Hematopoietic multipotent progenitor cell treated with erythropoietin and hydrocortisone succinate and interleukin-3 and kit ligand, for 15 days (in vitro differentiated cells): ENCODE results near the gene GBA2.
A peak's percentile ranks its signal among the peaks of the same experiment; 100 is the strongest.

Source experiments
- DNase-seq: peaks from one replicate; pipeline ENCODE4 v3.0.0-alpha.2; 2015; ENCODE audit warnings: low spot score

GBA2 gene

DNA sequence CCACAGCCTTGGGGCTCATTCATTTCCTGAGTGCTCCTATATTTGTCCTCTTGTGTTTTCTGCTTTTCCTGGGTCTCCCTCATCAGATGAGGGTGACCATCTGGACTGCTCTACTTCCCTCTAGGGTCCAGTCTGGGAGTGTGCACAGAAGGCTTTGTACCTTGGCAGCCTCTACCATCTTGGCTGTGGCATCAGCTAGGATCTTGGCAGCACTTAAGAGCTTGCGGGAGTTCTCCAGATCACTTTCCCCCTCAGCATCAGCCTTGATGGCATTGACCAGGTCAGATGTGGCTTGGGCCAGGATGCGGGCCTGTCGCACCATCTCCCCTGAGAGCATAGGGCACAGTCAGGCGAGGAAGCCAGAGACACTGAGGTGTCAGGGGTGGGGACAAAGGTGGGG is 32.8 kb downstream of the GBA2 start:
- DNase-seq: no peak

DNA sequence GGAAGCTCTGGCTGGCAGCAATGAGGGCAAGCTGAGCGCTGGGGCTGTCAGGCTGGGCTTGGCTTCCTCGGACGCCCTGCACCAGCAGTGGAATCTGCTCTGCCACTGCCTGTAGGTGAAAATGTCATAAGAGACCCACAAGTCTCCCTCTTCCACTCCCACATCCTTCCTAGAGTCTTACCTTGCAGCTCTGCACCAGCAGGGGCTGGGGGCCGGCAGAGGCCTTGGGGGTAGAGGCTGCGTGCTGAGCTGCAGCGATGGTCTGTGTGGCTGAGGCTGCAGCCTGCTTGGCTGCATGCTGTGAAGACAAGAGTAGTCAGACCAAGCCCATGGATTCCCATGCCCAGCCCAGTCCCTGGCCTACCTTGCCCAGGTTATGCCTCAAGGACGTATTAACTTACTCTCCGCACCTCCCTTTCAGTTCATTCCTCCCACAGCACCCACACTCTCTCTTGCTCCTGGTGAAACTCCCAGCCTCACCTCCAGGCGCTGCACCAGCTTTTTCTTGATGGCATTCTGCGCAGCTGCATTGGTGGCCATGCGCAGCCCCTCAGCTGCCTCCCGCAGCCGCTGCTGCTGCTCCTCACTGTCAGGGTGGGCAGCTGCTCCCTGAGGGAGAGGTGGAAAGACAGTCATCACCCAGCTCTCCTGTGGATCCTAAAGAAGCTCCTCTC is 34.3 kb downstream of the GBA2 start:
- DNase-seq: no peak

DNA sequence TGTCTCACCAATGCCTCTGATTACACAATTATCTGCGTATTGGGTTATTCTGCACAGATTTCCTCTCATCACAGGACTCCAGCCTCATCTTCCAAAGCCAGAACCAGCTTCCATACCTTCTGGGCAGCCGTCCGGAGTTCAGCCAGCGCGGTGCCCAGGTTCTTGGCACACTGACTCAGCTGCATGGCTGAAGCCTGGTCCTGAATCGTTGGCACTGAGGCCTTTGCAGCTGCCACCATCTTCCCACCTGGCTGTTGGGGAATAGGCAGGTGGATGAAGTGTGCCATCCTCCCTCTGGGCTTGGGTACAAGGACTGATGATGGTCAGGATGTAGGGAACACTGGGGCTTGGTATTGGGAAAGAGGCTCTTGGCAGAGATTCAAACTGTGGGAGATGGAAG is 34.9 kb downstream of the GBA2 start:
- DNase-seq: no peak

DNA sequence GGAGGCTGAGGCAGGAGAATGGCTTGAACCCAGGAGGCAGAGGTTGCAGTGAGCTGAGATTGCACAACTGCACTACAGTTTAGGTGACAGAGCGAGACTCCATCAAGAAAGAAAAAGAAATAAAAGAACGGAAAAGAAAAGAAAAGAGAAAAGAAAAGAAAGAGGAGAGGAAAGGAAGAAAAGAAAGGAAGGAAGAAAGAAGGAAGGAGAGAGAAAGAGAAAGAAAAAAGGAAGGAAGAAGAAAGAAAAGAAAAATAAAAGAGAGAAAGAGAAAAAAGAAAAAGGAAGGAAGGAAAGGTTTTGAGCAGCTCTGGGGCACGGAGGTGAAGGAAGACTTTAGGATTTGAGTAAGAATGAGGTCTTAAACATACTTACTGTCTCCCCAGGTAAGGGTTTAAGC is 35.5 kb downstream of the GBA2 start:
- DNase-seq: no peak

DNA sequence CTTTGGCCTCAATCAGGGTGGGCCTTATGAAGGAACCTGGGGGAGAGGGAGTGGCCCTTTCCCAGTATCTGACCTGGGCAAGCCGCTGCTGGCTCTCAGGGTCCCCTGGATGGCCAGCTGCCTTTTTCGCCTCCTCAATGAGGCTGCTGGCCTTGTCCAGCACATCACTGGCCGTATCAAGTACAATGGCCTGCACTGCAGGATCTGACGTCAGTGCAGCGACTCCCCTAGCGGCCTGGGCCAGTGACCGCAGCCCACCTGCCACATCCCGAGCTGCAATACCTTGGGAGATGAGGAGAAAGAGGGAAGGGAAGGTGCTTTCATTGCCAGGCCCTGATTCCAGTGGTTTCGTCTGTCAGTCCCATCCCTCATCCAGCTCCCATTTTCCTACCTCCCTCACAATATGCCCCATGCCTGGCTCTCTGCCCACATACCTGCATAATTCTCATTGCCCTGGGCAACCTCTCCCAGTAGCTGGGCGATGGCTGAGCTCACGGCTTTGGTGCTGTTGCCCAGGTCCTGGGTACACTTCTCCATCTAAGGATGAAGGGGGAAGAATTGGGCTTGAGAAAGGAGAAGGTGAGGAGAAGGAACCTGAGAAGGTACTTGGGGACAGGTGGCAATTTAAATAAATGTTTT is 36.1 kb downstream of the GBA2 start:
- DNase-seq: no peak

DNA sequence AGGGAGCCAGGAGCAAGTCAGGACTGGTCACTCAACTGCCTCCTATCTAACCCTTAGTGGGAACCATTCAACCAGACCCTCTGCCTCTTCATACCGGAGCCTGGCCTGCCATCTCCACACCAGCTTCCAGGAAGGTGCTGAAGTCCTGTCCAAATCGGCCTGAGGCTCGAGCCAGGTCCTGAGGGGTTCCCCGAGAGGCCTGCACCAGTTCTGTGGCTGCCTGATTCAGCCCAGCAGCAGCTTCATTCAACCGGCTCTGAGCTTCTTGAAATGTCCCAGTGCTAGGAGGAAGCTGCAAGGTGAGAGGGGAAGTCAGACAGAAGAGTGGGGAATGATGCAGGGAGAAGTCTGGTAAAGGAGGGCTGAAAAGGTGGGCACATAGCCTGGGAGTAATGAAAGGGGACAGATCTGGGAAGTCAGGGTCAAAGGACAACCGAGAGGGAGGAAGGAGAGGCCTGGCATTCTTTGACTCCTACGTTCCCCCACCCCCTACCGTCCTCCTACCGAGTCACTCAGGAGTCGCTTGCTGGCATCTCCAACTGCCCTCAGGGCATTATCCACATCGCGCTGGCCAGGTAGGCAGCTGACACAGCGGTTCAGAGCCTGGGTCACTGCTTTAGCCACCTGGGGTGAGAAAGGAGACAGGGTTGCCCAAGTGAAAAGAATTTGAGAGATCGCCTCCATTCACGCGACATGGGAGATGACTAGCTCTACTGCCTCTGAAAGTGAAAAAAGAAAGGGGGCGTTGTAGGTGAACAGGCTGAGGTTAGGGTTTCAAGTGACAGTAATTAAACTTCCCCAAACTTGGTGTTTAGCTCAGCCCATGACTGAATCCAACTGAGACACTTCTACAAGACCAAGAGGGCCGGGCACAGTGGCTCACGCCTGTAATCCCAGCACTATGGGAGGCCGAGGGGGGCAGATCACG is 37.3 kb downstream of the GBA2 start:
- no peak for DNase-seq

DNA sequence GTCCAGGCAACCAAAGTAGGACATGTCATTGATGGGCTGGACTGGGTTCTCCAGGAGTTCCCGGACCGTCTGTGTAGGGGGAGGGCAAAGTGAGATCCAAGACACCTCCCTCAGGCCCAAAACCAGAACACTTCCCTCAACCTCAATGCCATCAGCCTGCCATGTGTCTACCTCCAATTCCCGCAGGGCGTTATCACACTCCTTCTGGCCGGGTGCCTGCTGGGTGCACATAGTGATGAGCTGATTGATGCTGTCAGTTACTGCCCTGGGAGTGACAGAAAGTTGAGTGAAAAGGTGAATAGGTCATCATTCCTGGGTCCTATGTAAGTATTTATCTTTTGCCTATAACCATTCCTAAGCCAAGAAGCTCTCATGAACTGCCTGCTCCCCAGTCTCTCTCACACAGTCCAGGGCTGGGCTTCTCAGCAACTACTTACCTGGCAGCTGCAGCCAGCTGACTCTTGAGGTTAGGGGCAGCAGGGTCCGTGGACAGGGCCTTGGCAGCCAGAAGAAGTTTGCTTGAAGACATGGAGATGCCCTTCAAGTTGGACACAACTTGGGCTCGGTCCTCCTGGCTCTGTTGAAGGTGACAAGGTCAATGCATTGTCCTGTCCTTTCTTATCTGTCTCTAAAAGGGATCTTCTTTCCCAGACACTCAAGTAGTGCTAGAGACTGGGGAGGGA is 38.1 kb downstream of the GBA2 start:
- DNase-seq: no peak

DNA sequence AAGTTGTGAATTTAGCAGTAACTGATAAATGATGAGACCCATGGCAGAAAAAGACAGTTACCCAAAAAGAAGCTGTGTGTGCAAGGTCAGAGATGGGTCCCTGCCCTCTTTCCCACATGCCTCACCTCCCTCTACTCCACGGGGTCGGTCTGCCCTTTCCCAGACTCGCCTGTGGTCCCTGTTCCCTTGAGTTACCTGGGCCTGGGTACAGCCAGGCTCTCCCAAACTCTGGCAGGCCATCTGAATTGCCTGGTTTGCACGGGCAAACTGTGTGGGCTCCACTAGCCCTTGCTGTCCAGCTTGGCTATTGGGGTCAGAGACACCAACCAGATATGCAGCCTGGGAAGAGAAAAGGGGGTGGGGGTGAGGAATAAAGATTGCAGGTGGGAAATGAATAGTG is 40.9 kb downstream of the GBA2 start:
- no peak for DNase-seq

DNA sequence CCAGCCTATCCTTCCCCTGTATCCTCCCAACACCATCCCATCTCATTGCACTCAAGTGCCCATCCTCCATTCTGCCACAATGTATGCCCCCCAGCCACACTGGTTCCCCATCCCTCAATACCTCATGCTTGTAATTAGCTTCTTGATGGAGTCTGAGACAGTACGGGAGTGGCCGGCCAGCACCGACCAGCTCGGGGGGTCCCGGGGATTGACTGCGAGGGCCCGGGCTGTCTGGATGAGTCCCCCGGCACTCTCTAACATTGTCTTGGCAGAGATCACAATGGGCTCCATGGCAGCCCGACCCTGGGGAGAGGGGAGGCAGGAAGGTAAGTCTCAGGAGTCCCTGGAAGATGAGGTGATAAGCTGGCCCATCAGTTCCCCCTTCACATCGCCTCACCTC is 42.1 kb downstream of the GBA2 start:
- DNase-seq: no peak

DNA sequence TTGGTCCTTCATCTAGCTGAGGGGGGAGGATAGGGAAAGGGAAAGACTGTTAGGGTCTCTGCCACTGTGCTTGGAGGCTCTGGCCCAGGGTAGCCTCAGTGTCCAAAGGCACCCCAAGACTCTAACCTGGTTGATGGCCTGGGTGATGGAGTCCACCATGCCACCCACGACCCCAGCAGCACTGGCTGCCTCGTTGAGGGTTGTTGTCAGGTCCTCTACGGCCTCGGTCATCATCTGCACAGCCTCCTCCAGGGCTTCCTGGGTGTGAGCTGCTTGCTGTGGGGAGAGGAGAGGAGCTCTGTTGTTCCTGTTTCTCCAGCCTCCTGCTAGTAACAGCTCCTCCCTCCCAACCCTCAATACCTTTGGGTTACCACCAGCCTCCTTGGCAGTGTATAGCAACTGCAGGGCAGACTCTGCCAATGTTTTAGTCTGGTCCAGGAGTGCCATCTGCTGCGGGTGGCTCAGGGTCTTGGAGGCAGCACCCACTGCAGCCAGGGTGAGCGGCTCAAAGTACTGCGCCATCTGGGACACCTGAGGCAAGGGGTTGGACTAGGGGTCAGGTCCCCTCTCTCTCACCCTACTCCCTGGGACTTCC is 43.1 kb downstream of the GBA2 start:
- no peak for DNase-seq

DNA sequence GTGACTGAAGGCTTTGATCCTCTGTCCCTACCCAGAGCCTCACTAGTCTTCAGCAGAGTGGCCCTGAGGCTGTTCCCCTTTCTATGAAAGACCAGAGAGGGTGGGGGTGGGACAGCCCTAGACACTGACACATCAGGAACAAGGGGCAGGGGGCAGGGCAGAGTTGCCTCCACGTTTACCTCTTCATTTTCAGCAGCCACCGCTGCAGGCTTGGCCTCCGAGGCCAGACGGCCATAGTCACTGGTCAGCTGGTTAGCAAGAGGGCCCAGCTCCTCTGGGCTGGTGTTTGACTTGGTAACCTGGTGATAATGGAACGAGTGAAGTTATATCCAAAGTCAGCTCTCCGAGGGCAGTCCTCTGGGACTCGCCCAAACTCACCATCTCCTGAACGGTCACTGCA is 43.7 kb downstream of the GBA2 start:
- DNase-seq: no peak

DNA sequence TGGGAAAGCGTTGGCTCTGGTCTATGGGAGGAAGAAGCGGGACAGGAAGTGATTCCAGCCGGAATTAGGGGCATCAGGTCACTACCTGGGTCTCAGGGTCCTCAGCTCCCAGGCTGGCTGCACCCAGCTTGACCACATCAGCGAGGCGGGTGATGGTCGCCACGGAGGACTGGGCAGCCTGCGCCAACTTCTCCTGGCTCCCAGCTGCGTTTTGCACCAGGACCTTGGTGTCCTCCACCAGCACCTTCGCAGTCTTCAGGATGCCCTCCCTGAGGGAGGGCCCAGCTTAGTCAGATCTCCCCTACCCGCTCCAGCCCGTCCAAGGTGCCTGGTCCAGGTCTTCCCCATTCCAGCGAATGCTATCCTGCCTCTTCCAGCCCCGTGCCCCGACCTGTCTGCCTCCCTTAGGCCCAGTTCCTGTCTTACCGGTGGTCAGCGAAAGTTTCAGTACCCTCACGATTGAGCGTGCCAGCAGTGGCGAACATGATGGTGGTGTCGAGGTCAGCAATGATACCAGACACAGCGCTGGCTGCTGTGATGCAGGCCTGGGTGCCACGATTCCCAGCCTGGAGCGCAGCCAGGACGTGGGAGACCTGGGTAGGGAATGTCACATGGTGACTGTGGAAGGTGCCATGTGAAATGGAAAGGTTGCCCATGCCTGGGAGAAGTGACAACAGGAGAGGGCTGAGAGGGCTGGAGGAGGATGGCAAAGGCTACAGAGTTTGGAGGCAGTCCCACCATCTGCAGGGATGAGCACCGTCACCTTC is 44.9 kb downstream of the GBA2 start:
- no peak for DNase-seq

DNA sequence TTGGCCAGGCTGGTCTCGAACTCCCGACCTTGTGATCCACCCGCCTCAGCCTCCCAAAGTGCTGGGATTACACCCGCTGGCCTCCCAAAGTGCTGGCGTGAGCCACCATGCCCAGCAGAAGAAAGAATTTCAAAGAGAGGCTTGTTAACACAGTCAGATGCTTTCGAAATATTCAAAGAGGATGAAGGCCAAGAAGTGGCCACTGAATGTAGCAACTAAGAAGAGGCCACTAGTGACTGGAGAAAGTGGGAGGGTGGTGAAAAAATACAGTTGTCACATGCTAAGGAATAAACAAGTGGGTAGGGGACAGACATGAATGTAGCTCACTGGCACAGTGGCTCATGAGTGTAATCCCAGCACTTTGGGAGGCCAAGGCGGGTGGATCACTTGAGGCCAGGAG is 46.3 kb downstream of the GBA2 start:
- no peak for DNase-seq

DNA sequence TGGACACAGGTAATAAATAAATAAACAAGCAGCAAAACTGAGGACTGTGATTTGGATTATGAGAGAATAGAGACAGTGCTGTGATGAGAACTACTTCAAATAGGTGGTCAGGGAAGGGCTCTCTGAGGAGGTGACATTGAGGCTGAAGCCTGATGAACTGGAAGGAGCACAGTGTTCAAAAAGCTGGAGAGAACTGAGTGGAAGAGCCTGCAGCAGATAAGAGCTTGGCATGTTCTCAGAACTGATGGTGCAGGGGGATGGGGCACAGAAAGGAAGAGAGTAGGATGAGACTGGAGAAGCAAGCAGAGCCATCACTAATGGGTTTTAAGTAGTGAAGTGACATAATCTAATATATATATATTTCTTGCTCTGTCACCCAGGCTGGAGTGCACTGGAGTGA is 48.1 kb downstream of the GBA2 start:
- DNase-seq: no peak

DNA sequence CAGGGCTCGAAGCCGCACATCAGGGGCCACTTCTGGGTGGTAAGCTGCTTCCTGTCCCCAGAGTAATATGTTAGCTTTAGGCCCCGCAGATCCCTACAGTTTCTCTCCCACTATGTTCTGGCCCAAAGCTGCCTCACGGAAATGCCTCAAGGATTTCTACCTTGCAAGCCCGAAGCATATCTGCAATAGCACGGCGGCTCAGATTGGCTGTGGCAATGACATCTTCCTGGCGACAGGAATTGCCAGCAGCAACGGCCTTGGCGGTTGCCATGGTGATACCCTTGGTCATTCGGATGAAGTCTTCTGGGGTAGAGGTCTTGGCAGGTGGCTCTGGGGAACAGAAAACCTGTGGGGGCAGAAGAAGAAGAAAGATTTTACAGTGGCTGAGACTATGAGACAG is 49.0 kb downstream of the GBA2 start:
- DNase-seq: no peak

DNA sequence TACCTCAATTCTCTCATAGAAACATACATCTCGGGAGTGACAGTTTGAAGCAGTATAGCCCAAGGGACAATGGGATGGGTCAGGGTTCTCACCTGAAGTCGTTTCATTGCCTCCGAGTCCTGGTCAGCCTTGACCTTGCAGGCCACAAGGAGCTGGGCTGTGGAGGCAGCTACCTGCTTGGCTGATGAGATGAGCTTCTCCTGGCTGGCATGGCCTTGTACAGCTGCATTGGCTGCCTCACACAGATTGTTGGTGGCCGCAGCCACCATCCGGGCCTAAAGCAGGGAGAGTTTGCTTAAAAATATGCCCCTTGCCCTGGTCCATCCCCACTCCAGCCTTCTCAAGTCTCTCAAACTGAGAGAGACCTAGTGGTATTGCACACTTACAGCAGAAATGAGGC is 50.8 kb downstream of the GBA2 start:
- no peak for DNase-seq

DNA sequence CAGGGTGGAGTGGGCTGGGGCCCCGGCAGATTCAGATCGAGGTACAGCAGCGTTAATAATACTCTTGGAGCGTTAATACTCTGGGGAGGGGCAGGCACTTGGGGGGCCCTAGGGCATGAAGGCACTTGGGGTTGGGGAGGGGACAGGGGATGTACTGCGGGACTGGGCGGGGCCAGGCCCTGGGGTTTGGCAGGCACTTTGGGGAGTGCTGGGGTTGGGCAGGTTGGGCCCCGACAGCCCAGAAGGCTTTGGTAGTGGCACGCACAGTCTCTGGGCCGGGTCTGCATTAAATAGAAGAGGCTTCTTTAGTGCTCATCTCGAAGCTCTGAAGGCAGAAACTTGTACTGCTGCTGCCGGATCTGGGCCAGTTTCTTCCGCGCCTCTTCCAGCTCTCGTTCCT is 51.5 kb downstream of the GBA2 start:
- DNase-seq: no peak

DNA sequence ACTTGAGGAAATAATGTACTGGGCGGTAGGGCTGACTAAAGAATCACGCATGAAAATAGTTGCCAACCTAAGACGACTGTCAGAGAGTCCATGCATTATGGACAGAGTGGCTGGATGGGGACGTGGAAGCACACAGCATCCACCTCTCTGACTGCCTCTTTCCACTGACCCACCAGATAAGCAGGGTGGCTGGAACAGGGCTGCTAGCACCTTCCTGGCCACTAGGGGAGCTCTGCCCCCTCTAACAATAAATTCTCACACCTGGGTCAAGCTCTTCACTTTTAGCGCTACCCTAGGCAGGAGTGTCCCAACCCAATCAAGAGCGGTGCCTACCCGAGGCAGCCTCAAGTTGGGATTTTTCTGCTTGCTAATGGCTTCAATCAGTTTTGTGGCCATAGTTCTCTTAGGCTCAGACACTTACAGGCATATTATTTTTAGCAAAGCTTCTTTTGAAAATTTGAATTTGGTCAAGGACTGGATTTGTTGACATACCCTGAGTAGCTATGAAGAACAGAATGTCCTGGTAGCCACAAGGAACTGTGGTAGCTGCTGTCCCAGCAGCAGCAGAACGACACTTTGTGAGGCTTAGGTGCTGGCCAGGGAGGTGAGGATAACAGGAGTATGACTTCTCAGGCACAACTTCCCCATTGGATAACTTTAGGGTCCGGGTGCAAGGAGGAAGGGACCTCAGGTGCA is 52.4 kb downstream of the GBA2 start:
- DNase-seq: peak; percentile 70

DNA sequence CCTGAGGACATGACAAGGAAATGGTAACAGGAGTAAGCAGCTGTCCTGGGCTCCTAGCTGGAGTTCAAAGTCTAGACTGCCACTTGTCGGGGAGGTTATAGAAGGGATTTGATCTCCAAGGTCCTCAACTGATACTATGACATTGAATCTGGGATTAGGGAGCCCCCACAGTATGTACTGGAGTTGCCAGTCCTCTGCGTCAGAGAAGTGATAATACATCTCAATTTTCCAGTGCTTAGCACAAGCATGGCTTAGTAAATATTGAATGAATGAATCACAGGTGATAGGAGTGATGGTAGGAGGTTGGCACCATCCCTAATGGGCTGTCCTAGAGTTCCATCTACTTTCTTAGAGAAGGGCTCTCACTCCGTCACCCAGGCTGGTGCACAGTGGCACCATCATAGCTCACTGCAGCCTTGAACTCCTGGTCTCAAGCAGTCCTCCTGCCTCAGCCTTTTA is 53.1 kb downstream of the GBA2 start:
- no peak for DNase-seq

DNA sequence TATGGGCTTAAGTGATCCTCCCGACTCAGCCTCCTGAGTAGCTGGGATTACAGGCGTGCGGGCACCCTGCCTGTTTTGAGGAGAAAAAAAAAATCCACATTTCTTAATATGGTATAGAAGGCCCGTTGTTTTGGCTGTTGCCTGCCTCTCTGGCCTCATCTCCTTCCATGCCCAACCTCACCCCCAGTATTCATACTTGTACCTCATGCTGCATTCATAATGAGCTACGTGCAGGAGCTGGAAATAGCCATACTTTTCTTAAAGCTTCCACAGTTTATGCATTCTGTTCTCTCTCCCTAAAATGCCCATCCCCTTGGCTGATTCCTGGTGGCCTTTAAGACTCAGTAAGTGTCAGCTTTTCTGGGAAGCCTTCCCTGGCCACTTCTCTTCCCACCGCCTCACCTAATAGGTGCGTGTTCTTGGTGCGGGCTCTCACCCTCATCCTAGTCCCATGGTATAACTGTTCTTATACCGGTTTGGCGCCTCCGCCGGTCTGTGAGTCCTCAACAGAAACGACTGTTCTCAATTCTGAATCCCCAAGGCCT is 57.2 kb downstream of the GBA2 start:
- no peak for DNase-seq

DNA sequence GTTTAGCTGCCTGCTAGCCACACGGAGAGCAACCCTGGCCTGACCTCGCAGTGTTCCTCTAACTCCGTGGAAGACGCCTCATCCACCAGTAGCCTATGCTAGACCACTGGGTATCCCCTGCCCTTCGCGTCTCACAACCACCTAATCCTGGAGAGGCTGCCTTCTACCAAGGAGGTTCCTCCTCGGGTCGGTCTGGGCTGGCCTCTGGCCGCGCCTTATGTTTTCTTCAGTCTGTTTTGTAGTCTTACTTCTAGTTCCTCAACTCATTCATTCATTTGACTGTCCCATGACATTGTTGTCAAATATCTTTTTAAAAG is 57.7 kb downstream of the GBA2 start:
- no peak for DNase-seq
